GM23248 (cell line): Measurements from ENCODE around the gene CADPS.

Experiments
- EZH2 ChIP-seq: fragments of 200-600 bp; sonication (generic); IDR thresholded peaks from 2 replicates; pipeline ENCODE4 v1.6.1; 2018; ENCODE audit warnings: antibody characterized with exemption, mild to moderate bottlenecking; ENCODE audit not compliant: insufficient read depth, poor library complexity, severe bottlenecking
- EZH2phosphoT487 ChIP-seq: fragments of 200-600 bp; sonication (generic); IDR thresholded peaks from 2 replicates; pipeline ENCODE4 v1.6.1; 2018; ENCODE audit warnings: antibody characterized with exemption, moderate library complexity, mild to moderate bottlenecking, low read depth; ENCODE audit not compliant: insufficient read depth

DNA sequence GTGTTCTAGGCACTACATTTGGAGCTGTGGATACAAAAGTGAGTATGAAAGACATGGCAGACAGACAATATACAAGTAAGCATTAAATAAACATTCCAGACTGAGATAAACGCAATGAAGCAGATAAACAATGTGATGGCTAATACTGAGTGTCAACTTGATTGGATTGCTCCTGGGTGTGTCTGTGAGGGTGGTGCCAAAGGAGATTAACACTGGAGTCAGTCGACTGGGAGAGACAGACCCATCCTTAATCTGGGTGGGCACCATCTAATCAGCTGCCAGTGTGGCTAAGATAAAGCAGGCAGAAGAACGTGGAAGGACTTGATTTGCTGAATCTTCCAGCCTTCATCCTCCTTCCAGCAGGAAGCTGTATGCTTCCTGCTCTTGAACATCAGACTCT is 77.2 kb downstream of the CADPS start:
- TF ChIP-seq EZH2 (no peak), EZH2phosphoT487 (no peak)
